GM18858 (cell line): Measurements from ENCODE around the gene TENM3.
"Not testable (repeated sequence)": the region's sequence is repeated elsewhere in the genome, so short reads cannot be mapped to it uniquely, and the experiment has no call there.

ENCODE experiments used
- ATAC-seq: cut with Tn5 transposase; IDR thresholded peaks from one replicate; pipeline ENCODE4 v1.9.1; 2021; ENCODE audit not compliant: unreplicated experiment

Gene TENM3

GRCh38 chr4:182225257-182225852 lies 17.8 kb upstream of the TENM3 start:
- no peak for ATAC-seq

- ATAC-seq = no peak
Observed at GRCh38 chr4:182227611-182228010, 15.6 kb upstream of the TENM3 start.

GRCh38 chr4:182228991-182229577 lies 14.1 kb upstream of the TENM3 start:
- no peak for ATAC-seq

GRCh38 chr4:182230256-182230655 lies 12.9 kb upstream of the TENM3 start:
- ATAC-seq = no peak

- no peak for ATAC-seq
Observed at GRCh38 chr4:182231080-182231479, 12.1 kb upstream of the TENM3 start.

DNA sequence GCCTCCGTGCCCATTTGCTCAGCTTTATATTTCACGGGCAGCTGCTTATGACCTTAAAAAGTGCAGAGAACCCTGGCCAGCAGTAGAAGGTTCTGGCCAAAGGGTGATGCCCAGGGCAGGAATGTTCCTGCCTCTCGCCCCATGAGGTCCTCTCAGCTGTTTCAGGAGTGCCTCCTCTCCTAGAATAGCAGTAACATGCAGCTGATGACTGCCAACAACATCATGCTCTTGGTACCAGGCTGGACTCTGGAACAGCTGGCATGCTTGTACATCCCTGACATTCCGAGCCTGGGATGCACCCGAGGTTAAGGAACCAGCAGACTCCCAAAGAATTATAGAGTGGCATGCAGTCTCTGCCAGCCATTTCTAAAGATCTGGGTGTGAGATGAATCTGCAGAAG lies 11.7 kb upstream of the TENM3 start:
- ATAC-seq = no peak

DNA sequence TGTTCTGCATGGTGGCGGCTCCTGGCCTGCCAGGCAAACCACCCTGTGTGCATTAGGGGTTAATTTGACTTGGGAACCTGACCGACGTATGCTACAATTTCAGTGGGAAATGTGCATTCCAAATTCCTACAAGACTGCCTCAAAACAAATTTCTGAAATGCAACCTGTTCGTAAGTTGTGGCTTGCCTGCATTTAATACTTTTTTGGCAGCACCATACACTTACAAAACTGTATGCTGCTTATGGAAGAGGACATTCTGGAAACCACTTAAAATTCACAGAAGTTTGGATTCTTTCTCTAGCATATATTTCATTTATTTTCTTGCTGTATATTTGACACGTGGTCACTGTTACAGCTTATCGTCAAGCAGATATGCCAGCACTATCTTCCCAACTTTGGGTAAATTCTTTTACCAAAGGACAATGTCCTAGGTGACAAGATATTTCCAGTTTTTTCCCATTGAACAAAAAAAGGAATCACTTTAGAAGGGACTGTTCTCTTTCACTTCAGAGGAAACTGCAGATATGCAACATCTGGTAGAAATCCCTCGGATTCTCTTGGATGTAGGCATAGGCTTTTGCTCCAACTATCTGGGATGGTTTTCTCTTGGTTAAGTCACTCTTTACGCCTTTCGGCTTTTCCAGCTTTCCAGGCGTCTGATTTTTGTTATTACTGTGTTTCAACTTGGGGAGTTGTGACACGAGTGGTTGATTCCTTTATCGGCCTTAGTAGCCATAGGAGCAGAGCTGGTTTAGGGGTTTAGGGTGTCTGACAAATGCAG lies 9.7 kb upstream of the TENM3 start:
- no peak for ATAC-seq

DNA sequence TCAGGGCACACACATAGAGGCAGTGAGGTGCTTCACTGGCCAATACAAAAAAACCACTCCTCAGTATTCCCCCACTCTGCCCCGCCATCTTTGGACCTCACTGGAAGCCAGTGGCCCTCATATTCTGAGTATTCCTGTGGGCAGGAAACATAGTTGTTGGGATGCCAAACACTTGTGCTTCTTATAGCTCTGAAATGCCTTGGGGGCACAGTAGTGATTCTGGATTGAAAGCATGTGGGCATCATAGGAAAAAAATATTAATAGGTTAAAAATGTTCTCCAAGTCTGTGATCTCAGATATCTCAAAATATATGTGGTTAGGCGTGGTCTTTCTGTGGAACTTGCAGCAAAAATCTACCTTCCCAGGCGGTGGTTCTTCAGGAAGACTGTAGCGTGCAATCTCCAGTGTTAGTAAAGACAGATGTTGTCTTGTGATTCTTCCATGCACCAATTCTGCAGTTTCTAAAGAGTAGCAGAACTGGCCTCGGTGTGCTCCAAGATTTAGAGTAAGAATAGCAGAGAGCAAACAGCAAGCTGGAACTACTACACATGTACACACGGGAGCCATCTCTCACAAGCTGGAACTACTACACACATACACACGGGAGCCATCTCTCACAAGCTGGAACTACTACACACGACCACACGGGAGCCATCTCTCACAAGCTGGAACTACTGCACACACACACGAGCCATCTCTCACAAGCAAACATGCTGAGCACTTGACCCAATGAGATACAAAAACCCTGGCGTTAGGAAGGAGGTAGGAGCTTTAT lies 8.0 kb upstream of the TENM3 start:
- no peak for ATAC-seq

DNA sequence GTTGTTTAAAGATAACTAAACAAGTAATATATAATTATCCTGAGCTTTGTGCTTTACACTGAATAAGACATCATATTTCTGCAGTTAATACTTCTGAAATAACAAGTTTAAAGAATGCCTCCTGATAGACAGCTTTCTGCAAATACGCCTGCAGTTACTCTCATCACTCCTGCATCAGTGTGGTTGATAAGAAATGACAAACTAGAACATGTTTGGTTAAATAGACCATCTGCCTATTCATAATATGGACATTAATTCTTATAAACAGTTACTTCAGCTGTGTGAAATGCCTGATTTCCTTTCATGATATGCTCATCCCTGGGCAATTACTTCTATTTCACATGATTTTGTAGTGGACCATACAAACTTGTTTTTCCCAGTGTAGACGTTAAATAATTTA lies 7.0 kb upstream of the TENM3 start:
- no peak for ATAC-seq

DNA sequence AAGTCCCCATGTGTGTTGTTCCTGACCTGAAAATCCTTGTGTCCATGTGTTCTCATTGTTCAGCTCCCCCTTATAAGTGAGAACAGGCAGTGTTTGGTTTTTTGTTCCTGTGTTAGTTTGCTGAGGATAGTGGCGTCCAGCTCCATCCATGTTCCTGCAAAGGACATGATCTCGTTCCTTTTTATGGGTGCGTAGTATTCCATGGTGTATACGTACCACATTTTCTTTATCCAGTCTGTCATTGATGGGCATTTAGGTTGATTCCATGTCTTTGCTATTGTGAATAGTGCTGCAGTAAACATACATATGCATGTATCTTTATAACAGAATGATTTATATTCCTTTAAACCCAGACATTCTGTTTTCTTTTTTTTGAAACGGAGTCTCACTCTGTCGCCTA lies 6.2 kb upstream of the TENM3 start:
- not testable (repeated sequence) for ATAC-seq

- no peak for ATAC-seq
Observed at GRCh38 chr4:182238355-182238931, 4.8 kb upstream of the TENM3 start.

DNA sequence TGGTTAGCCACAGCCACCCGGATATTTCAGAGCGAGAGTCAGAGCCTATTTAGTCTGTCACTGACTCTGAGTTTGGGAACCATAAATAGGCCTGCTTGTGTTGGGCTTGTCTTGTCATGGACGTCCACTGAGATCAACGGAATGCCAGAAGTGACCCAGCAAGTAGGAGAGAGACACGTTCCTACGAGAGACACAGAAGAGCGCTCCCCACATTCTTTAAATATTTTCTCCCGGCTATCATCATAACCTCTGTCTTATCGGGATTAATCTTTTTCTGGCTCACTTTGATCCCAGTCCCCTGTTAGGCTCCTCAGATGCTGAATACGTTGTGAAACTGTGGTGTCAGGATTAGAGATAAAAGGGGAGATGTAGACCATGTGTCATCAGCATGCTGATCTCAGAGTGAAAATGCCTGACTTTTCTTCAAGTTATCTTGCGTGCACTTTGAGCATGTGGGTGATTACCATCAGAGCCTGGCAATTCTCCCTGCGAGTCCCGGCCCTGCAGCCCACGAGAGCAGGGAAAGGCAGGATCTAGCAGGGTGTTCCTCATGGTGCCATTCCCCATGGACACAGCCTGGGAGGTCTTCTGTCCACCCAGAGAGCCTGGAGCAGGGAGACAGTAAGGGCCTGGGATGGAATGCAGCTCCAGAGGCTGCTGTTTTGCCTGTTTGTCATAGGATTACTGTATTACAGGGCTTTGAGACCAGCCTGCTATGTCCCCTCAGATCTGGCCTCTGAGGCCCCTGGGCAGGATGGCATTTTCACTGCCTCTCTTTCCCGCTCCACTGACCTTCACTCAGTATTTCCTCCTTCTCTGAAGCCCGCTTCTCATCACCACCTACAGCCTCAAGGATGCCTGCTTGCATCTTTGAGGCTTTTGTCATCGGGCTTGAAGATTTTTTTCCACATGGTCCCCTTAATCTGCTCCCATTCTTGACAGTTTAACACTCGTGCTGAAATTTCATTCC lies 2.8 kb upstream of the TENM3 start:
- ATAC-seq = no peak

GRCh38 chr4:182242260-182242659 lies 942 bp upstream of the TENM3 start:
- ATAC-seq = not testable (repeated sequence)

DNA sequence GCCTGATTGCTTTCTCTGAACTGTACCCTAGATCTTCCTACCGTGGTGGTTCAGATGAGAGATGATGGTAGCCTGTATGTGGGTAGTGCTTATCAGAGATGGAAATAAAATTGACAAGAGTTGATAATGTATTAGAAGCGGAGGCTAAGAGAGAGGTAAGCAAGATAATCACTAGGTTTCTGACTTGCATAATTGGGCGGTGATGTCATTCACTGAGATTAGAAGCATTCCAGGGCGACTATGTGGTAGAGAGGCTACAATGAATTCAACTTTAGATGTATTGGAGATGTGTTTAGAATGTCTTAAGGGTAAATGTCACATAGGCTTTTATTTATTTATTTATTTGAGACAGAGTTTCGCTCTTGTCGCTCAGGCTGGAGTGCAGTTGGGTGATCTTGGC lies 415 bp upstream of the TENM3 start:
- ATAC-seq = no peak

DNA sequence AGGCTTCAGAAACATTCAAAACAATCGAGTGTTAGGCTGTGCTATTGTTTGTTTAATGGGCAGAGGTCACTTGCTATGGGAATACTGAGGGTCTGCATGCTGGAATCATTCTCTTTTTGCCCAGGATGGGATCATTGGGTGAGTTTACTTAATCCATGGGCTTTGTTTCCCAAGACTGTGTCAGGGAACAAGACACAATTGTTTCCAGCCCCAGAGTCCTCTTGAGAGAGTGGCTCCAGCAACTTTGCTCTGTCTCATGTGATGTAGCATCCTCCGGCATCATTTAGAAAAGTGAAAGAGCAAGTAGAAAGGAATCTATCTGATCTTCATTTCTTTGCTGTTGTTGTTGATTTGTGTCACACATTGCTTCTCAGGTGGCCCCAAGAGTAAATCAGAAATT lies 1.8 kb downstream of the TENM3 start:
- no peak for ATAC-seq

DNA sequence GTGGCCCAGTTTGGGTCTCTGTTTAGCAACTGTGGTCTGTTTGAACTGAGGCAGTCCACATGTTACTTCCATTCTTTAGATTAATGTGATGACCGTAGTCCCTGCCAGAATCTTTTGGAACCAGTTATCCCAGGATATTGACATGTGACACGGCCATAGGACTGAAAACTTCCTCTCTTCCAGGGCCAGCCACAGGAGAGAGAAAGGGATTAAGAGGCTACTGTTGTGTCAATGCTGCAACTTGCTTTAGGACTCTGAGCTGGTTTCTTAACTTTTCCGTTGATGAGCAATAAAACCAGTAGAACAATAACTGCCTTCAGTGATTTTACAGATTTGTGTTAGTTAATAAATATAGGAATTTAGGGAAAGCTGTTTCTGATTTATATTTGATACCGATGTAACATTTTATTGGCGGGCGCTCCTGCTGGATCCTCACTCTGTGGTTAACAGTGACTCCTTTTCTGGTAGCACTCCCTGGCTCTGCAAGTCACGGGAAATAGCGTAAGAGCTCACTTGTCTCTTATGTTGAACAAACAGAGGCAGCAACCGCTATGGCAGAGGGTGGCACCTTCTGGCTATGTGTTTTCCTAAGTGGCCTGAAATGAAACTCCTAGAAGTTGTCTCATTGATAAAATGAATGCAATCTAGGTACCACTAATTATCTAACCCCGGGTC lies 2.5 kb downstream of the TENM3 start:
- ATAC-seq = no peak

DNA sequence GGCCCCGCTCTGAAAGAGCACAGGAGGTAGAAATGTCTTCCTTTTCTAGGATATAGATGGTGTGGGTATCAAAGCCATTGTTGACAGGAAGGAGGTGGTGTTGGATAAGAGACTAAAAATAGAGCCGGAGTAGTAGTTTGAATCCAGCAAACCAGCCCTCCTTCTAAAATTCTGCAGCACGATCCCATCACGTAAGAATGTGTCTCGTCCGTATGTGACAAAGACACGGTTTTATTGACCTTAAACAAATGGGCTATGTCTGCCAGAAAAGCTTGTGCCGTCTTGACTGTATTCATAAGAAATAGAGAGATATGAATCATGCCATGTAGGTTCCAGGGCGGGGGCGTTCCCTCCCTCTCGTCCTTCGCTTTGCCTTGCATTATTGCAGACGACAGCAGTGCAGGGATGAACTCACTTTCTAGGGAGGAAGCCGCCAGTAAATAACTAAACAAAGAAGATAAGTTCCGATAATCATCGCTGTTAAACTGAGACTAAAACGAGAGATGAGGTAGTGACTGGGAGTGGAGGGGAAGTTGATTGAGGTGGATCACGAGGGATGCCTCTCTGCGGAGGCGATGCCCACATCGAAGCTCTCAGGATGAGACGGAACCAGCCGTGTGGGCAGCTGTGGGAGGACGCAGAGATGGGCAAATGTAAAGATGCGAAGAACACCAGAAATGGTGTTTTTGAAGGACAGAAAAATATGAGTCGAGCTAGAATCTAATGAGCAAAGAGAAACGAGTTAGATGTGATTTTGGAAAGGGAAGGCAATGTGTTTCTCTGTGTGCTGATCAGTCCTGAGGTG lies 3.4 kb downstream of the TENM3 start:
- no peak for ATAC-seq

- no peak for ATAC-seq
Observed at GRCh38 chr4:182248295-182248694, 5.1 kb downstream of the TENM3 start.

GRCh38 chr4:182250446-182250845 lies 7.2 kb downstream of the TENM3 start:
- no peak for ATAC-seq
